CD4-positive, alpha-beta T cell treated with Interleukin-12 subunit alpha and Interleukin-12 subunit beta, for 1 hour (primary cell): ENCODE measurements around the gene GCN1.

ENCODE experiments used
- DNase-seq: peaks from one replicate; pipeline ENCODE4 v3.0.0-alpha.2; 2020

The GCN1 gene

GRCh38 chr12:120172053-120172452 lies 22.5 kb downstream of the GCN1 start:
- DNase-seq = no peak

GRCh38 chr12:120170631-120171030 lies 23.9 kb downstream of the GCN1 start:
- no peak for DNase-seq

- no peak for DNase-seq
Observed at GRCh38 chr12:120169946-120170345, 24.6 kb downstream of the GCN1 start.

- no peak for DNase-seq
Observed at GRCh38 chr12:120168337-120168736, 26.2 kb downstream of the GCN1 start.

GRCh38 chr12:120167529-120168095 lies 26.9 kb downstream of the GCN1 start:
- DNase-seq = no peak

GRCh38 chr12:120164293-120164692 lies 30.2 kb downstream of the GCN1 start:
- DNase-seq = no peak

- DNase-seq = no peak
Observed at GRCh38 chr12:120162763-120163162, 31.8 kb downstream of the GCN1 start.

GRCh38 chr12:120161852-120162251 lies 32.7 kb downstream of the GCN1 start:
- no peak for DNase-seq

GRCh38 chr12:120159509-120160237 lies 34.8 kb downstream of the GCN1 start:
- no peak for DNase-seq

GRCh38 chr12:120158351-120158750 lies 36.2 kb downstream of the GCN1 start:
- DNase-seq = no peak

- no peak for DNase-seq
Observed at GRCh38 chr12:120157678-120158077, 36.8 kb downstream of the GCN1 start.

- DNase-seq = no peak
Observed at GRCh38 chr12:120156315-120157259, 37.9 kb downstream of the GCN1 start.

GRCh38 chr12:120155072-120155471 lies 39.4 kb downstream of the GCN1 start:
- DNase-seq = no peak

GRCh38 chr12:120150919-120151525 lies 43.5 kb downstream of the GCN1 start:
- no peak for DNase-seq

- DNase-seq = no peak
Observed at GRCh38 chr12:120148011-120148410, 46.5 kb downstream of the GCN1 start.

- DNase-seq = no peak
Observed at GRCh38 chr12:120145164-120145563, 49.4 kb downstream of the GCN1 start.

GRCh38 chr12:120144215-120144614 lies 50.3 kb downstream of the GCN1 start:
- DNase-seq = no peak

GRCh38 chr12:120142231-120142877 lies 52.2 kb downstream of the GCN1 start:
- no peak for DNase-seq

- DNase-seq = no peak
Observed at GRCh38 chr12:120141336-120141735, 53.2 kb downstream of the GCN1 start.

GRCh38 chr12:120140603-120141002 lies 53.9 kb downstream of the GCN1 start:
- no peak for DNase-seq

GRCh38 chr12:120139958-120140357 lies 54.6 kb downstream of the GCN1 start:
- DNase-seq = no peak

GRCh38 chr12:120138366-120138765 lies 56.1 kb downstream of the GCN1 start:
- DNase-seq = no peak

- DNase-seq = no peak
Observed at GRCh38 chr12:120137833-120138232, 56.7 kb downstream of the GCN1 start.
